Cerebellar nuclear complex (tissue), 1 donor: ENCODE measurements around the gene WBP1.
"Not testable (repeated sequence)": the region's sequence is repeated elsewhere in the genome, so short reads cannot be mapped to it uniquely, and the experiment has no call there.

Source experiments
- DNase-seq, 2 experiments: peaks; one replicate each; lab custom pipeline; 2025; lab: John Stamatoyannopoulos, UW

WBP1 gene

DNA sequence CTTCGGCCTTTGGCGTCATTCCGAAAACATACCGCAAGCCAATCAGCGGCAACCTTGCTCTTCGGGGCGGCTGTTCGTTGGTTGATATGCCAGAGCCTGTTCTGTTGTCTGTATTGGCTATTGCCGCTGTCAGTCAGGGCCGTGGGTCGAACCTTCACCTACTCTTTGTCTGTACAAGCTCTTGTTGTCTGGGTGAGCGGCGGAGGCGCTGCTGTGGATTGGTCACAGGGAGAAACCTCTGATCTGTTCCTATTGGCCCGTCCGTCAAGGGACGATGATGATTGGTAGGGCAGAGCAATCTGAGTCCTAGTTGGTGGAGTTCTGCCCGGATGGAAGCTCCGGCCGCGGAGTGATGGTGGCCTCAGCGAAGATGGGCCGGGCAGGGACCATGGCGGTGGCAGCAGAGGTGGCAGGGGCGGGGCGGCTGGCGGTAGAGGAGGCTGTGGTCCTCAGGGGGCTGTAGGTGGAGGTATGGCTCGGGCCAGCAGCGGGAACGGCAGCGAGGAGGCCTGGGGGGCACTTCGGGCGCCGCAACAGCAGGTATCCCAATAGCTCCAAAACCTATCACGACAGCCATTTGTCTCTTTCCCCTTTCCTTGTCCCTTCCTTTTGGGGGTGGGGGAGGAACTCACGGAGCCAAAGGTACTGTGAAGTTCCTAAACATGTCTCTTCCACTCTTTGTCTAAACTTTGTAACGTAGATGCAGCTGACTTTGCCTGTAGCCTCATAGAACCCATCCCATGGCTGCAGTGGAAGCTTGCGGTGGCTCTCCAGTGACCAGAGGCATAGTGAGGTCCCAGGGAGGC is at the start of gene WBP1:
TSS of gene WBP1 (plus strand) at position 307 of the 806 bp plus-strand sequence. CDS start at position 472, 165 bp downstream.
- DNase-seq, result peak; percentile 99

DNA sequence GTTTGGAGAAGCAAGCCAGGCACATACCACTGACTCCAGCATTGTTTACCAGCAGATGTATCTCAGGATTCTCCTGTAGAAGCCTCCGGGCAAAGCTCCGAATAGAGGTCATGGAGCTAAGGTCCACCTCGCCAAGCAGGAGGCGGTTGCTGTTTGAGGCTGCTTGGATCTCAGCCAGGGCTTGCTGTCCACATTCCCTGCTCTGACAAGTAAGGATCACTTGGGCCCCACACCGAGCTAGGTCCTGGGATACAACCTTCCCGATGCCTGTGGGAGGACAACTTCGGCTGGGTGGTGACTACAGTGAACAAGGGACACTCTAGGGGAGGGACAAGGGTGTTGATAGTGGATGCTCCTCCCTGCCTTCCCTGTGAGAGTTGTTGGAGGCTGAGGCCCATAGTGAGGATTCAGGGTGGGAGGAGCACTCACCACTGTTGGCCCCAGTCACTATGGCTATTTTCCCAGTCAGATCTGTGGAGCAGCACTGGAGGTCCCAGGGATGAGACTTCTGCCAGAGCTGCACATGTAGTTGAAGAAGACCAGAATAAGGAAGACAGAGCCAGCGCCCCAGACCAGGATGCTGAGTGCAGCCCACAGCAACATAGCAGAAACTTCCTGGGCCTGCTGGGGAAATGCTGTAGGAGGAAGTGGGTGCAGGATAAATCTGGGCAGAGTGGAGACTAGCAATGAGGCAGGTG is 45.1 kb upstream of the WBP1 start:
- no peak for DNase-seq

DNA sequence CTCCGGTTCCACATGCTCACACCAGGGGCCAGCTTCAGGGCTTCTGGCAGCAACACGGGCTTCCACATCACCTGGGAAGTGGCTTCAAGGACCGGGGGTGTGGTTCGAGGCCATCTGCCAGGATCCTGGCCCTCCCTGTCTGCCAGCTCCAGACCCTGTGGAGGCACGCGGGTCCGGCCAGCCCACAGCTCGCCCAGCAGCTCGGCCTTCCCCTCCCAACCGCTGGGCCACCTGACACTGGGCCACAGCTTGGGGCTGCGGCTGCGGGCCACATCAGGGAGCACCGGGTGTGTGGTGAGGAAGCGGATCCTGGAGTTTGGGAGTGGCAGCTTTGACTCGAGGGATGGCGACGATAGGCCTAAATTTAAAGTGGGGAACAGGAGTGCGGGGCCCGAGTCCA is 43.8 kb upstream of the WBP1 start:
- DNase-seq, result no peak

DNA sequence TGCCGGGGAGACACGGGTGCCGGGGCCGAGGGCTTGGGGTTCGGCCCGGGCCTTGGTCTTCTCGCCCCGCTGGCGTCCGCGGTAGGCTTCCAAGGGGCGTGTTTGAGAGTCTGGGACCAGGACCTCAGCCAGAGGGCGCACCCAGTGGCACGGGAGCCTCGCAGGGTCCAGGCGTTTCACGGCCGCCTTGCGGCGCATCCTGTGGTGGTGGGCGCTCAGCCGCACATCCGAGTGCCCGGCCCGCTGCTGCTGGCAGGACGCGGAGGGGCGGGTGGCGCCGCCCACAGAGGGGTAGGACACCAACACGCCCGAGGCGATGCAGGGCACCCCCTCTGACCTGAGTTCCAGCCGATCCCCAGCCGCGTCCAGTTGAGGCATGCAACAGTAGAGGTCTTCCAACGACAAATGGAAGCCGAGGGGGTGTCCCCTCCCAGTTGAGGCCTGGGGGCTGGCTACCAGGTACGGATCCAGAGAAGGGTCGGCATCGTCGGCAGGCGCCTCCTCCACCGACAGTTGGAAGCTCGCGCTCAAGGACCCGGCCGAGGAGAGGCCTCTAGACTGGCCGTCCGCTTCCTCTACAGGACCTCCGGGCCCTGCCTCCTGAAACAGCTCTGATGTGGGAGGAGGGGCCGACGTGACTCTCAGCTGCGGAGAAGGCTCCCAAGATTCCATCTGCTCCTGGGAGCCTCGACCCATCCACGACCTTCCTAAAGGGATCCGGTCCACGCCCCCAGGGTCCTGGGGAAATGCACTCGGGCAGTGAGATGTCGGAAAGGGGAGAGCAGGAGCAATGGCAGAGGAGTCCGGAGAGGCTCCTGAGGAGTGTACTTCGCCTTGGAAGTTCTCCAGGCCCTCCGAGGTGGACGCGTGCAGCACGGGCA is 43.1 kb upstream of the WBP1 start:
- DNase-seq, result peak in 1 of 2 experiments; percentile 27

DNA sequence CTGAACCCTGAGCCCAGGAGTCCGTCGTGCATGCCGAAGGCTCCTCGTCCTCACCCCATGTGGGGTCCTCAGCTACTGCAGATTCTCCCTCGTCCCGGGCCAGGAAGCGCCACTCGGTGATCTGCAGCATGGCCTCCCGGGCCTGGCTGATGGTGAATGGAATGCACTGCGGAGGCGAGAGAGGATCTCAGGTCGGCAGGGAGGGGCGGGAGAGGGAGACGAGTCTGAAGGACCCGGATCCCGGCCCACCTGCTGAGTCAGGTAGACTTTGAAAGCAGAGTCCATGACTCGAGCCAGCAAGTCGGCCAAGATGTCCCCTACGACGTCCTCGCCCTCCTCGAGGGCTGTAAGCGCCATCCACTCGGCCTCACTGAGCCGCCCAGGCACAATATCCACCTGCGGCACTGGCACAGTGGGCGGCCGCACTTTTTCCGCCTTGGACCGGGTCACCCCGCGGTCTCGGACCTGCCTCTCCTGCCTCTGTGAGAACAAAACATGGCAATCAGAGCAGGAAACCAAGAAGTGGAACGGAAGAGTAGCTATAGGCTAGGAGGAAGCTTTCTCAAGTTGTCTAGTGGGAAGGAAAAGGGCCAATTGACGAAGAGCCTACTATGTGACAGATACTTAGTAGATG is 42.4 kb upstream of the WBP1 start:
- no peak for DNase-seq

DNA sequence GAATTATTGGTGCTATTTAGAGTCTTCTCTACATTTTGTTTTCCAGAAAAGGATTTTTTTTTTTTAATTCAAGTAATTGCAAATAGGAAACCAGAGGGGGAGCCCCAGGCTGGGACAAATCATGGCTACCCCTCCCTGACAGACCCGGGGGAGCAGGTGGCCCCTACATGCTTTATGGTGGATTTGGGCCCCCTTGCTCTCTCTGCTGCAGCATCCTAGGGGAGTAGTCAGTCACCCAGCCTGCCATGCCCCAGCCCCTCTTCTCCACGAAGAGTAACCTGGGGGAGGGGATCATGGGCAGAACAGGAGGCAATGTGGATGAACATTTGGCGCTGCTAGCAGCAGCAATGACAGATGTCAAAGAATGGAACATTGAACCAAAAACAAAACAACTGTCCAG is 41.5 kb upstream of the WBP1 start:
- DNase-seq, result no peak

DNA sequence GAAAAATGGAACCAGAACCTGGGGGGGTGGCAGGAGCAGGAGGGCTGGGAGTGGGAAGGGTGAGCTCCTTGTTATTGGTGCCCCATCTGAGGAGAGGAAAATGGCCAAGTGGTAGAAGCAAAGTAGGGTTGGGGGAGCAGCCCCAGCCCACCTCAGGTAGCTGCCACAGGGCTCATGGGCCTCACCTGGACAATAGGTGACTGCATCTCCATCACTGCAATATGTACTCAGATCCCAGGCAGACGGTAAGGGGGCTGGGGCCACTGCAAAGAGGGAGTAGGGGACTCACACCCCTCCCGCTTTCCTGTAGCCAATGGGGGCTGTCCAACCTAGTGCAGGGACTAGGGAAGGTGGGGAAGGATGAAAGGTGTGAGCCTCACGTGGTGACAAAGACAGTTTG is 41.0 kb upstream of the WBP1 start:
- no peak for DNase-seq

DNA sequence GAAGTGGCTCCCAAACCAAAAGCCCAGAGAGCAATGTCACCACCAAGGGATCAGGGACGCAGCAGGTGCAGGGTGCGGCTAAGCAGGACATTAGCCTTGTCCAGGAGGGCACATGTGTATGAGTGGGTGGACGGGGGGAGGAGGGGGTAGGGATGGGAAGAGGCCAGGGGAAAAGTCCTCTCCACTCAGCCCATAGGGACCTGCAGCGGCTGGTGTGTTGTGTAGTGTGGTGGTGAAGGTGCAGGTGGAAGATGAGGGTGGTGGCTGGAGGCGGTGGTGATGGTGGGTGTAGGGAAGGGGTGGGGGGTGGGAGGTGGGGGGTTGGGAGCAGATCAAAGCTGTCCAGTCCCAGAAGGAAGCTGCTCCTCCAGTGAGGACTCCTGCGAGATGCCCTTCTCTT is 40.5 kb upstream of the WBP1 start:
- DNase-seq, result no peak

DNA sequence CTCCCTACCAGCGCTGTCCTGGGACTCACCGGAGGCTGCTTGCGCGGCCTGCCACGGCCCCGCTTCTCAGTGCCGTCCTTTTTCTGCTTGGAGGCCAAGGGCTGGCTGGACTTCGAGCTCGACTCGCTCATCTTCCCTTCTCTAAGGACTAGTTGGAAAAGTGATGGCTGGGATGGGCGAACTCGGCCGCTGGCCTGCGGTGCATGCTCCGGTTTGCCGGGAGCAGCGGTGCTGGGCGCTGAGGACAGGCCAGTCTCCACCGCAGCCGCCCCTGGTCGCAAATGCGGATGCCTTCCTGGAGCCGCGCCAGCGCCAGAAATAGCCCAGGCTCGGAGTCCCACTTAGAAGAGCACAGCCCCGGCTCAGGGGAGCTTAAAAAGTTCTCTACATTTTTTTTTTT is 39.9 kb upstream of the WBP1 start:
- DNase-seq, result no peak

DNA sequence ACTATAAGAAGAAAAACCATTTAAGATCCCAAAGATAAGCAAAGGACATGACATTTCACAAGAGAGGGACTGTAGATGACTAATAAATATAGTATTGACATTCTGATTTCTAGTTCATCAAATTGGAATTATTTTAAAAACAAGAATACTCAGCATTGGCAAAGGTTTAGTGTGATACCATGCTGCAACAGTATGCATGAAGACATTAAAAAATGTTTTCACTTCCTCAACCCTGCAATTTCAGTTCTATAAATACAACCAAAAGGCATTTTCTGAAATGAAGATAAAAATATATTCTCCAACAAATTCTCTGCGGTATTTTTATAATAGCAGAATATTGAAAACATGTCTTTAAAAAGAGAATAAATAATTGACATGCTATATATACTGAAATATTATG is 38.9 kb upstream of the WBP1 start:
- no peak for DNase-seq

DNA sequence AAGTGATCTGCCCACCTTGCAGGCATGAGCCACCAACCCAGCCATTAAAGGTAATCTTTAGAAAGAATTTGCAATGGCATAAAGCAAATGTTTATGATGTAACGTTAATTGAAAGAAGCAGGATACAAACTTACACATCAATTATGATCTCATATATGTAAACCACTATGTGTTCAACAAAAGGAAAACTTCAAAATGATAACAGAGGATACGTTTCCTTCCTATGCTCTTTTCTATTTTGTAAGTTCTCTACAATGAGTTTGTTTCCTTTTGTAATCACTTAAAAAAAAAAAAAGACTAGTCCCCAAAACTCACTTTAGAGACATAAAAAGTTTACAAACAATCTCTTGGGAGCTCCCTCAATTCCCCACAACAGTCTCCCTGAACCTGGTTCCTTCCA is 38.2 kb upstream of the WBP1 start:
- no peak for DNase-seq

DNA sequence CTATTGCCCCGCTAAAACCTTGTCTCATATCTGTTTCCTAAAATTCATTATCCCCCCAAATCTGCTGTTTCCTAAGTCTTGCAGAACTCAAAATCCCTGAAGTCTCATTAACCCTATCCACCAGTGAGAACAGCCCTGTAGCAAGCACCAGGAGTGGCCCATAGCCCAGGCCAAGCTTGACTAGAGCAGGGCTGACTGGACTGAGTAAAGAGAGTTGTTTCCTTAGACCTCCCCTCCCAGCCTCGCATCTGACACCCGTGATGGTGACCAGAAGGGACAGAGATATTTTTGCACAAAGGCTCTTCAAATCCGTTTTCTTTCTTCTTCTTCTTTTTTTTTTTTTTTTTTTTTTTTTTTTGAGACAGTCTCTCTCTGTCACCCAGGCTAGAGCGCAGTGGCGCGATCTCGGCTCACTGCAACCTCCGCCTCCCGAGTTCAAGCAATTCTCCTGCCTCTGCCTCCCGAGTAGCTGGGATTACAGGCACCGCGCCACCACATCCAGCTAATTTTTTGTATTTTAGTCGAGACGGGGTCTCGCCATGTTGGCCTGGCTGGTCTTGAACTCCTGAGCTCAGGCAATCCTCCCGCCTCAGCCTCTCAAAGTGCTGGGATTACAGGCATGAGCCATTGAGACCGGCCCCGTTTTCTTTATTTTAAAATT is 37.7 kb upstream of the WBP1 start:
- DNase-seq, result not testable (repeated sequence)

DNA sequence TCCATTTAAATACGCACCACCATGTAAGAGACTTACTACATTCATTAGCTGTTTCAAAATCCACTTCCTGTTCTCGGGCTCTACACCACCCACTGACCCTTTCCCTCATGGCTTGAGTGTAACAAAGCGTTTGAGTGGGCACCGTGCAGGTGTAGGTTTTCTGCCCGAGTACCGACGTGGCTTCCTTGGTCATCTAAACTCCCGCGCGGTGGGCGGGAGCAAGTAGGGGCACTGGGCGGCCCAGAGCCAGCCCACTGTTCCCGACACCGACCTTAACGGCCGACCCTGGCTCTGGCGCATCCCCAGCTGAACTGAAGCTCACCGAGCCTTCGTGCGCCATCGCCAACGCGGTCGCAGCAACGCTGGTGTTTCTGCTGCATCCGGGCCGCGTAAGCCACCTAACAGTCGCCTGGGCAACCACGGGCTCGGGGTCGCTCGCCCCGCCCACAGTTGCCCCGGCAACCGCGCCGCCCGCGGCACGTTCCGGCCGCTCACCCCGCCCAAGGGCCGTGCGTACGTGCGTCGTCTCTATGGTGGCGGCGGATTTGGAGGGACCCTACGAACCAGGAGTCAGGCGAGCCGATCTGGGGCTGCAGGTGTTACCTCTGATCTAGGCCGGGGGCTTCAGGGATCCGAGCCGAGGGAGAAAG is 36.9 kb upstream of the WBP1 start, which contains the start of the genes C2orf81 and WDR54:
TSS of gene C2orf81 (minus strand) at position 399 of the 650 bp plus-strand sequence. CDS start at position 340, 59 bp downstream.
TSS of gene WDR54 (plus strand) at position 510 of the 650 bp plus-strand sequence. CDS start 424 bp downstream, outside the sequence.
- peak; percentile 67 to 79 for DNase-seq

DNA sequence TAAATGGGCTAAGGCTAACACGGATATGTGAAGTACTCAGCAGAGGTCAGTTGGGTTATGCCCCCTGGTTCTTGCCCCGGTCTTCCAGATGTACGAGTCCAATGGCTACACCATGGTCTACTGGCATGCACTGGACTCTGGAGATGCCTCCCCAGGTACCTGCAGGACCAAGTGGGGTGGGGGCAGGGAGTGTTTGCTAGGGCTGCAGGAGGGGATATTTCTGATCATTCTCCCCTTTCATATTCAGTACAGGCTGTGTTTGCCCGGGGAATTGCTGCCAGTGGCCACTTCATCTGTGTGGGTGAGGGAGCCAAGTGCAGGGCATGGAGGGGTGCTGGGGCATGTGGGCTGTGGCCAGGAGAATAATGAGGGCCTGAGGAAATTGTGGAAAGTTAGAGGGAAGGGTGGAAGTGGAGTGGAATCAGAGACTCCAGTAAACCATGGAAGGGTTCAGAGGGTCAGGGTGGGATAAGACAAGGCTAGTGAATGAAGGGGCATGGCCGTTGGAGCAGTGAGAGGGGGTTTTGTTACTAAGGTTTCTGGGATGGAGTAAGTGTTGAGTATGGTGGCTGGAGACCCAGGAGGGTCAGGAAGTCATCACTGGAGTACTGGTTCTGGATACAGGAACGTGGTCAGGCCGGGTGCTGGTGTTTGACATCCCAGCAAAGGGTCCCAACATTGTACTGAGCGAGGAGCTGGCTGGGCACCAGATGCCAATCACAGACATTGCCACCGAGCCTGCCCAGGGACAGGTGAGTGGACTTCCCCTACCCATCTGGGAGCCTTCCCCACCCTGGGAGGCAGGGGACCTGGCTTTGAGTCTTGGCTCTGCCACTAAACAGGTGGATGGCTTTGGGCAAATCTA is 34.8 kb upstream of the WBP1 start:
- no peak for DNase-seq

DNA sequence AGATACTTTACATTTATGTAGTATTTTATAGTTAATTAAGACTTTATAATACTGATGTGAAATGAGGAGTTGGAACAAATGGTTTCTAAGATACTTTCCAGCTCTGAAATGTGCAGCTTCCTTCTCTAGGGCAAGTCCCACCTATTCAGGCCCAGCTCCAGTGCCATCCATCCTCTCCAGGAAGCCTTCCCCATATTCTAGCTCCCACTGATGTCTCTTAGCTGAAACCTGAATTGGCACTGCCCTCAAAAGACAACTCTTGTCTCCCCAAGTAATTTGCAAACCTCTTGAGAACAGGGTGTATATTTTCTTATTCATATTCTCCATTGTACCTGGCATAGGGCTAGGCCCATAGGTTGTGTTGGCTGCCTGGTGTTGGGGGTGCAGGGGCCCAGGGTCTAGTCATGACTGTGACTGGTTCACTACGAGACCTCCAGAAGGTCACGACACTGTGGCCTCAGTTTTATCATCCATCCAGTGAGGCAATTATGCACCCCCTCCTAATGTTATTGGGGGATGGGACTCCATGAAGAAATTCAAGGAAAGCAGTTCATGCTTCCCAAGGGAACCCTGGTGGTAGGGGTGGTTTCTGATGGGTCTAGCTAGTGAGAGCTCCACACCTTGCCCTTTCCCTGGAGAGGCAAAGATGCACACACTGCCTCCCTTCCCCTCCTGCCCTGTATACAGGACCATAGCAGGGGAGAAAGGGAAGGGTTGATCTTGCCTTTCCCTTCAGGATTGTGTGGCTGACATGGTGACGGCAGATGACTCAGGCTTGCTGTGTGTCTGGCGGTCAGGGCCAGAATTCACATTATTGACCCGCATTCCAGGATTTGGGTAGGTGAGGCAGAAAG is 33.9 kb upstream of the WBP1 start:
- no peak for DNase-seq

DNA sequence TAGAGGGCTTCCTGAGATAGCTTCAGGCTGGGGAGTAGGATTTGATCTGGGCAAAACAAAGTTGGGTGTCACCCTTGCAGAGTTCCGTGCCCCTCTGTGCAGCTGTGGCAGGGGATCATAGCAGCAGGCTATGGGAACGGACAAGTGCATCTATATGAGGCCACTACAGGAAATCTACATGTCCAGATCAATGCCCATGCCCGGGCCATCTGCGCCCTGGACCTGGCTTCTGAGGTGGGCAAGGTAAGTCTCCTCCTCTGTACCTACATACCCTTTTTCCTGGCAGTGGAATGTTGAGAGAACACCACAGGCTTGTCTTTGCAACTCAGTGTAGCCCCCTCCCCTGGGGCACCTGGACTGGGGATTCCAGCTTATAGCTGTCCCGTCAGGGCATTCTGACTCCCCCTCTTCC is 33.2 kb upstream of the WBP1 start:
- DNase-seq, result no peak

DNA sequence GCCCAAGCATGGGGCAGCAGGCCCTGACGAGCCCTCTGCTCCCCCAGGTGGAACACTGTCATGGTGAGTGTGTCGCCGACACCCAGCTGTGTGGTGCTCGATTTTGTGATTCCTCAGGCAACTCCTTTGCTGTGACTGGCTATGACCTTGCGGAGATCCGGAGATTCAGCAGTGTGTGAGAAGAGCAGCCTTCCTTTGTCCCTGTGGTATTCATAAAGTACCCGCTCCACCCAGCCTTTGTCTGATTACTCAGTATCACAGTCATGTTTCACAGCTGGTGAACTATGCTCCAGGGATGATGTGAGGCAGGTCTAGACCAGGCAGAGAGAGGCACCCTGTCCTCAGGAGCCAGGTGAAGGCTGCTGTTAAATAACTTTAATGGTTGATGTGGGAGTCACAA is 32.7 kb upstream of the WBP1 start:
- no peak for DNase-seq

DNA sequence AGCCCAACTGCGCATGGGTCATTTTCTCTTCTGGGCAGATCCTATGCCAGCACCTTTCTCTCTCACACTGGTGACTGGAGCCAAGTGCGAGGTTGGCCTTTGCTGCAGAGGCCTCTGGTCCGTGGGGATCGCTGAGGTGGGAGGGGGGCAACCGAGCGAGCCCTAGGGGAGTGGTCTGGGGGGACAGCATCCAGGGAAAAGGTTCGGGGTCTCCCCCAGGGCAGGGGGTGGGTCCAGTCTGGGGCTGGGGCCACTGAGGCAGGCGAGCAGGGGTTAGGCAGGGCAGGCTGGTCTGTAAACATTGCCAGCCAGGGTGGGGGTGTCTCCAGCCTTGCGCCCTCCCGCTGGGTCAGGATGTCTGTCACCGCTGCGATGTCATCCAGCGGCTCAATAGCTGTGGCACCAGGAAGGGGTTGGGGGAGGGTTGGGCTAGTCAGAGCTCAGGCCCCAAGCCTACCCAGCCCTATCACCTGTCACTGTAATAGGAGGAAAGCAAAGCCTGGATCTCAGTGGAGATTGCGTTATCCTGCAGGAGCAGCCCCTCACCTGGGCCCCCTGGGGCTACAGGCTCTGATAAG is 32.0 kb upstream of the WBP1 start:
- no peak for DNase-seq
